DND-41 (cell line): Measurements from ENCODE around the gene WASL.

Experiments used
- EZH2 ChIP-seq: IDR thresholded peaks from 3 replicates; pipeline ENCODE4 v1.6.1; 2012; ENCODE audit warnings: borderline replicate concordance, low read depth, mild to moderate bottlenecking, moderate library complexity, low read length, inconsistent platforms; ENCODE audit not compliant: severe bottlenecking
- TF ChIP-seq, protein P1 (sequence below): IDR thresholded peaks from 2 replicates; pipeline ENCODE4 v1.5.1; 2012; ENCODE audit warnings: borderline replicate concordance, low read length, moderate library complexity, mild to moderate bottlenecking; ENCODE audit not compliant: poor library complexity, severe bottlenecking; ENCODE audit errors: extremely low read depth

DNA sequence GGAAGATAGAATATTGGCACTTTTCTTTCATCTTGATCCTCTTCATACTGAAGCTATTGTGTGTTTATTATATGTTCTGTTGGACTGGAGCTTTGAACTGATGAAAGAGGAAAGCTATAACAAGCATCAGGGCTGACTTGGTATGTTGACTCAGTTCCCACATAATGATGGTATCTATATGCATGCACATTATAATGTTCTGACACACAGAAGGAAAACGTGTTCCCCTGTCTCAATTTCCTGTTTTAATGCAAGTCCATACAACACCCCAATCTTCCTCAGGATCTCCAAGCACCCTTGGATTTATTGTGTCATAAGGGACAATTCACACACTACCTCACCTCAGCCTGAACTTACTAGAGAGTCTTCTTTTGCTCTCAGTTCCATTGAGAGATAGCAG, 8.3 kb upstream of the WASL start:
- TF ChIP-seq, protein P1, sequence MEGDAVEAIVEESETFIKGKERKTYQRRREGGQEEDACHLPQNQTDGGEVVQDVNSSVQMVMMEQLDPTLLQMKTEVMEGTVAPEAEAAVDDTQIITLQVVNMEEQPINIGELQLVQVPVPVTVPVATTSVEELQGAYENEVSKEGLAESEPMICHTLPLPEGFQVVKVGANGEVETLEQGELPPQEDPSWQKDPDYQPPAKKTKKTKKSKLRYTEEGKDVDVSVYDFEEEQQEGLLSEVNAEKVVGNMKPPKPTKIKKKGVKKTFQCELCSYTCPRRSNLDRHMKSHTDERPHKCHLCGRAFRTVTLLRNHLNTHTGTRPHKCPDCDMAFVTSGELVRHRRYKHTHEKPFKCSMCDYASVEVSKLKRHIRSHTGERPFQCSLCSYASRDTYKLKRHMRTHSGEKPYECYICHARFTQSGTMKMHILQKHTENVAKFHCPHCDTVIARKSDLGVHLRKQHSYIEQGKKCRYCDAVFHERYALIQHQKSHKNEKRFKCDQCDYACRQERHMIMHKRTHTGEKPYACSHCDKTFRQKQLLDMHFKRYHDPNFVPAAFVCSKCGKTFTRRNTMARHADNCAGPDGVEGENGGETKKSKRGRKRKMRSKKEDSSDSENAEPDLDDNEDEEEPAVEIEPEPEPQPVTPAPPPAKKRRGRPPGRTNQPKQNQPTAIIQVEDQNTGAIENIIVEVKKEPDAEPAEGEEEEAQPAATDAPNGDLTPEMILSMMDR = no peak
- no peak for TF ChIP-seq EZH2
